Progenitor cell of endocrine pancreas (in vitro differentiated cells): ENCODE results near the gene GINS1. TPM values are rescaled to one million over a fixed set of nuclear protein-coding genes. Genes with fewer than 3 reads are reported as not detected.

ENCODE experiments used
- DNase-seq: peaks from one replicate; pipeline ENCODE4 v3.0.0; 2021; ENCODE audit warnings: low spot score; ENCODE audit not compliant: unreplicated experiment
- H3K27ac Mint-ChIP-seq: 2 replicates; pipeline ENCODE4 v1.8.0; 2021; ENCODE audit warnings: mild to moderate bottlenecking, moderate library complexity, mixed read lengths
- H3K27me3 Mint-ChIP-seq: 2 replicates; pipeline ENCODE4 v1.8.0; 2021; ENCODE audit warnings: mixed read lengths
- H3K36me3 Mint-ChIP-seq: 2 replicates; pipeline ENCODE4 v1.8.0; 2022; ENCODE audit warnings: mixed read lengths; ENCODE audit not compliant: insufficient read depth
- H3K4me1 Mint-ChIP-seq: 2 replicates; pipeline ENCODE4 v1.8.0; 2021; ENCODE audit warnings: low read depth, mixed read lengths
- H3K4me3 Mint-ChIP-seq: 2 replicates; pipeline ENCODE4 v1.8.0; 2021; ENCODE audit warnings: low read depth, mild to moderate bottlenecking, moderate library complexity, mixed read lengths
- H3K9me3 Mint-ChIP-seq: 2 replicates; pipeline ENCODE4 v1.8.0; 2021; ENCODE audit warnings: low read depth, mixed read lengths
- CTCF ChIP-seq: fragments of 200-600 bp; sonication (generic); IDR thresholded peaks from one replicate; pipeline ENCODE4 v1.5.0; 2021; ENCODE audit warnings: antibody characterized with exemption, mild to moderate bottlenecking; ENCODE audit not compliant: unreplicated experiment
- total RNA-seq: library from RNA; stranded (reverse); gene quantifications from 2 replicates; pipeline ENCODE4 v1.2.1, GENCODE V29; 2021

Gene GINS1
- total RNA-seq, 1 donor from 2014 or later: 25.2 TPM

GRCh38 chr20:25389858-25390537 is 17.5 kb upstream of the GINS1 start:
- H3K27ac Mint-ChIP-seq: peak overlapping the region; percentile 95

GRCh38 chr20:25390538-25391528 is 16.6 kb upstream of the GINS1 start, which contains the start of gene ABHD12:
Gene ABHD12 (minus strand): TSS chr20:25390835. CDS start chr20:25390703, 132 bp downstream.
- peak within 1 kb of the TSS; percentile 83 for H3K4me3 Mint-ChIP-seq
- H3K4me1 Mint-ChIP-seq: peaks cover 9% of the 10 kb centered on the region
- no peaks in the 10 kb centered on the region for H3K9me3 Mint-ChIP-seq
- peak; percentile 92 for DNase-seq
- peaks cover 5% of the 10 kb centered on the region for H3K36me3 Mint-ChIP-seq
- no peaks in the 10 kb centered on the region for H3K27me3 Mint-ChIP-seq
- peak within 1 kb of the TSS; percentile 96 for H3K27ac Mint-ChIP-seq
- no peak for TF ChIP-seq CTCF

More at GRCh38 chr20:25389858-25390537, 17.5 kb upstream of the GINS1 start:
- H3K9me3 Mint-ChIP-seq: no peaks in the 10 kb centered on the region
- H3K36me3 Mint-ChIP-seq: peaks cover 5% of the 10 kb centered on the region
- no peaks in the 10 kb centered on the region for H3K27me3 Mint-ChIP-seq
- peaks cover 9% of the 10 kb centered on the region for H3K4me1 Mint-ChIP-seq
- peak; percentile 52 for DNase-seq
- peak overlapping the region; percentile 83 for H3K4me3 Mint-ChIP-seq
- TF ChIP-seq CTCF: no peak

- no peaks in the 10 kb centered on the region for H3K36me3 Mint-ChIP-seq
- H3K4me3 Mint-ChIP-seq: no peak overlapping the region
- TF ChIP-seq CTCF: no peak
- H3K4me1 Mint-ChIP-seq: peaks cover 14% of the 10 kb centered on the region
- H3K9me3 Mint-ChIP-seq: no peaks in the 10 kb centered on the region
- H3K27ac Mint-ChIP-seq: no peak overlapping the region
- no peak for DNase-seq
- no peaks in the 10 kb centered on the region for H3K27me3 Mint-ChIP-seq
Measured at GRCh38 chr20:25394276-25394675, 13.2 kb upstream of the GINS1 start.

GRCh38 chr20:25394996-25395395 is 12.5 kb upstream of the GINS1 start:
- Mint-ChIP-seq H3K27ac (no peak overlapping the region), H3K4me1 (peaks cover 11% of the 10 kb centered on the region), H3K4me3 (no peak overlapping the region), H3K36me3 (no peaks in the 10 kb centered on the region), H3K27me3 (no peaks in the 10 kb centered on the region), H3K9me3 (no peaks in the 10 kb centered on the region)
- no peak for DNase-seq
- no peak for TF ChIP-seq CTCF

- Mint-ChIP-seq H3K9me3 (no peaks in the 10 kb centered on the region), H3K27ac (peak overlapping the region; percentile 62), H3K4me3 (no peak overlapping the region), H3K36me3 (no peaks in the 10 kb centered on the region), H3K4me1 (peaks cover 11% of the 10 kb centered on the region), H3K27me3 (no peaks in the 10 kb centered on the region)
- no peak for TF ChIP-seq CTCF
- no peak for DNase-seq
Measured at GRCh38 chr20:25397096-25397495, 10.4 kb upstream of the GINS1 start.
